Measurements from ENCODE around the gene NEUROG1.

The NEUROG1 gene

GRCh38 chr5:135565266-135565665, 29.5 kb upstream of the NEUROG1 start:
- peak; percentile 57 for DNase-seq (ENCODE audit: low read depth)
- no peak for TF ChIP-seq CTCF (conservative IDR thresholded peaks at IDR 0.05; ENCODE audit: low read length)
- H3K4me3 ChIP-seq (ENCODE audit: low read length) = no peak overlapping the region

GRCh38 chr5:135564331-135564730, 28.6 kb upstream of the NEUROG1 start:
- no peak for TF ChIP-seq CTCF (conservative IDR thresholded peaks at IDR 0.05; ENCODE audit: low read length)
- no peak for DNase-seq (ENCODE audit: low read depth)
- H3K4me3 ChIP-seq (ENCODE audit: low read length) = no peak overlapping the region

- no peak for TF ChIP-seq CTCF (conservative IDR thresholded peaks at IDR 0.05; ENCODE audit: low read length)
- no peak for DNase-seq (ENCODE audit: low read depth)
- H3K4me3 ChIP-seq (ENCODE audit: low read length) = no peak overlapping the region
Observed at GRCh38 chr5:135561266-135561665, 25.5 kb upstream of the NEUROG1 start.

- peak; percentile 90 for TF ChIP-seq CTCF (conservative IDR thresholded peaks at IDR 0.05; ENCODE audit: low read length)
- DNase-seq (ENCODE audit: low read depth) = peak; percentile 66
- no peak overlapping the region for H3K4me3 ChIP-seq (ENCODE audit: low read length)
Observed at GRCh38 chr5:135560858-135561257, 25.1 kb upstream of the NEUROG1 start.

- peak; percentile 14 for DNase-seq (ENCODE audit: low read depth)
Observed at GRCh38 chr5:135559354-135559753, 23.6 kb upstream of the NEUROG1 start.

GRCh38 chr5:135557076-135557838, 21.5 kb upstream of the NEUROG1 start:
- no peak for DNase-seq (ENCODE audit: low read depth)
- no peak for TF ChIP-seq CTCF (conservative IDR thresholded peaks at IDR 0.05; ENCODE audit: low read length)
- no peak overlapping the region for H3K4me3 ChIP-seq (ENCODE audit: low read length)

More at GRCh38 chr5:135559354-135559753, 23.6 kb upstream of the NEUROG1 start:
- H3K4me3 ChIP-seq (ENCODE audit: low read length) = no peak overlapping the region
- no peak for TF ChIP-seq CTCF (conservative IDR thresholded peaks at IDR 0.05; ENCODE audit: low read length)

- no peak for TF ChIP-seq CTCF (conservative IDR thresholded peaks at IDR 0.05; ENCODE audit: low read length)
- DNase-seq (ENCODE audit: low read depth) = no peak
- no peak overlapping the region for H3K4me3 ChIP-seq (ENCODE audit: low read length)
Observed at GRCh38 chr5:135556620-135557019, 20.9 kb upstream of the NEUROG1 start.
